HepG2 (cell line): ENCODE results near the gene RBCK1. TPM values are rescaled to one million over a fixed set of nuclear protein-coding genes. Genes with fewer than 3 reads are reported as not detected.

Experiments
- ETV5 ChIP-seq: IDR thresholded peaks from 2 replicates; pipeline ENCODE4 v1.6.1; 2018; ENCODE audit warnings: missing biosample characterization, missing genetic modification reagents, inconsistent platforms, borderline replicate concordance
- GPN1 ChIP-seq: sonication (generic); formaldehyde crosslinking; IDR thresholded peaks from 2 replicates; pipeline ENCODE4 v1.5.1; 2020; ENCODE audit warnings: missing genetic modification reagents, borderline replicate concordance
- HCFC1 ChIP-seq: fragments of 150-350 bp; IDR thresholded peaks from 2 replicates; pipeline ENCODE4 v1.6.1; 2014; ENCODE audit warnings: low read depth, low read length
- HHEX ChIP-seq: IDR thresholded peaks from 2 replicates; pipeline ENCODE4 v1.6.1; 2016; ENCODE audit warnings: control low read depth
- IKZF5 ChIP-seq: IDR thresholded peaks from 2 replicates; pipeline ENCODE4 v1.6.1; 2018; ENCODE audit warnings: missing genetic modification reagents, mild to moderate bottlenecking, missing compliant biosample characterization
- KDM1A ChIP-seq: IDR thresholded peaks from 2 replicates; pipeline ENCODE4 v1.6.1; 2016; ENCODE audit warnings: missing compliant biosample characterization
- MXD4 ChIP-seq: IDR thresholded peaks from 2 replicates; pipeline ENCODE4 v1.6.1; 2016; ENCODE audit warnings: mild to moderate bottlenecking, missing biosample characterization, missing genetic modification reagents
- PCBP2 ChIP-seq: fragments of 200-400 bp; formaldehyde crosslinking; optimal IDR thresholded peaks from 2 replicates; pipeline ENCODE3; 2018; ENCODE audit warnings: low read length, low read depth; ENCODE audit not compliant: poor library complexity, severe bottlenecking
- PPARG ChIP-seq: conservative IDR thresholded peaks from 2 replicates; pipeline ENCODE4 v1.6.1; 2016; ENCODE audit warnings: missing biosample characterization, missing genetic modification reagents
- REPIN1 ChIP-seq: sonication (generic); formaldehyde crosslinking; IDR thresholded peaks from 2 replicates; pipeline ENCODE4 v1.8.0; 2022; ENCODE audit warnings: missing genetic modification reagents, low read depth, mild to moderate bottlenecking, borderline replicate concordance
- SOX6 ChIP-seq, 2 experiments: fragments of 450-650 bp in 1 of 2; sonication (generic) in 1 of 2; formaldehyde crosslinking in 1 of 2; IDR thresholded peaks; 2 replicates each; pipeline versions ENCODE4 v1.4.0 to v1.6.1; 2017 to 2020; ENCODE audit warnings: antibody characterized with exemption in 1 of 2, mild to moderate bottlenecking in 1 of 2, missing genetic modification reagents in 1 of 2
- SUZ12 ChIP-seq: fragments of 150-350 bp; IDR thresholded peaks from 2 replicates; pipeline ENCODE4 v1.6.1; 2014; ENCODE audit warnings: low read depth, low read length
- TBX2 ChIP-seq: sonication (generic); formaldehyde crosslinking; IDR thresholded peaks from 2 replicates; pipeline ENCODE4 v1.5.0; 2020; ENCODE audit warnings: missing genetic modification reagents, mild to moderate bottlenecking, borderline replicate concordance
- ZNF101 ChIP-seq: sonication (generic); formaldehyde crosslinking; IDR thresholded peaks from 2 replicates; pipeline ENCODE4 v1.4.0; 2020; ENCODE audit warnings: mild to moderate bottlenecking, low read depth, missing genetic modification reagents, borderline replicate concordance
- ZNF136 ChIP-seq: sonication (generic); formaldehyde crosslinking; IDR thresholded peaks from 2 replicates; pipeline ENCODE4 v1.8.1; 2022; ENCODE audit warnings: low read depth, mild to moderate bottlenecking, moderate library complexity, missing genetic modification reagents
- ZNF30 ChIP-seq: sonication (generic); formaldehyde crosslinking; IDR thresholded peaks from 2 replicates; pipeline ENCODE4 v1.5.0; 2020; ENCODE audit warnings: mild to moderate bottlenecking, missing genetic modification reagents
- ZNF672 ChIP-seq: sonication (generic); formaldehyde crosslinking; IDR thresholded peaks from 2 replicates; pipeline ENCODE4 v1.8.1; 2022; ENCODE audit warnings: missing genetic modification reagents
- ZNF781 ChIP-seq: sonication (generic); formaldehyde crosslinking; IDR thresholded peaks from 2 replicates; pipeline ENCODE4 v1.5.1; 2020; ENCODE audit warnings: borderline replicate concordance, mild to moderate bottlenecking, missing genetic modification reagents; ENCODE audit errors: not compliant biosample characterization
- ZNF891 ChIP-seq: sonication (generic); formaldehyde crosslinking; IDR thresholded peaks from 2 replicates; pipeline ENCODE4 v1.5.0; 2020; ENCODE audit warnings: mild to moderate bottlenecking, missing genetic modification reagents
- polyA plus RNA-seq, 8 experiments: library from polyadenylated mRNA; depleted of rRNA in 3 of 8; stranded (reverse) in 7 of 8; unstranded in 1 of 8; fragments of >200 nt; fragmentation: Illumina TruSeq in 4 of 8; extraction: Trizol in 4 of 8; gene quantifications; 2 replicates each; pipeline versions ENCODE4 v1.2.1 to v1.2.3, GENCODE V29; 2011 to 2016; ENCODE audit warnings: low read depth in 4 of 8, missing spikeins in 1 of 8, mixed read lengths in 1 of 8; ENCODE audit not compliant: insufficient read depth in 1 of 8
- total RNA-seq, 5 experiments: library from RNA; depleted of rRNA; stranded (reverse); fragments of >200 nt; fragmentation: Illumina TruSeq; extraction: Trizol; gene quantifications; 2 replicates each; pipeline ENCODE4 v1.2.3, GENCODE V29; 2016; ENCODE audit warnings: low read depth in 1 of 5
- TF ChIP-seq, protein P1 (sequence below): sonication (generic); formaldehyde crosslinking; IDR thresholded peaks from 2 replicates; pipeline ENCODE4 v1.5.0; 2020; ENCODE audit warnings: missing genetic modification reagents
- TF ChIP-seq, protein P2 (sequence below): sonication (generic); formaldehyde crosslinking; conservative IDR thresholded peaks from 2 replicates; pipeline ENCODE4 v1.4.0; 2020; ENCODE audit warnings: missing genetic modification reagents
- TF ChIP-seq, protein P3 (sequence below): sonication (generic); formaldehyde crosslinking; IDR thresholded peaks from 2 replicates; pipeline ENCODE4 v1.4.0; 2020; ENCODE audit warnings: mild to moderate bottlenecking, missing genetic modification reagents

Gene RBCK1
- total and polyA plus RNA-seq, 2 of the 13 experiments (the other 11 are each of a cell fraction or from before 2014, with no cell fraction given), result 149 to 215 TPM

GRCh38 chr20:431012-431904 is 23.2 kb downstream of the RBCK1 start (continued):
- TF ChIP-seq, protein P1, sequence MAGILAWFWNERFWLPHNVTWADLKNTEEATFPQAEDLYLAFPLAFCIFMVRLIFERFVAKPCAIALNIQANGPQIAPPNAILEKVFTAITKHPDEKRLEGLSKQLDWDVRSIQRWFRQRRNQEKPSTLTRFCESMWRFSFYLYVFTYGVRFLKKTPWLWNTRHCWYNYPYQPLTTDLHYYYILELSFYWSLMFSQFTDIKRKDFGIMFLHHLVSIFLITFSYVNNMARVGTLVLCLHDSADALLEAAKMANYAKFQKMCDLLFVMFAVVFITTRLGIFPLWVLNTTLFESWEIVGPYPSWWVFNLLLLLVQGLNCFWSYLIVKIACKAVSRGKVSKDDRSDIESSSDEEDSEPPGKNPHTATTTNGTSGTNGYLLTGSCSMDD (CRISPR knock-in tag), result no peak
- TF ChIP-seq ZNF672 (CRISPR knock-in tag) (no peak), ZNF30 (CRISPR knock-in tag) (no peak), ZNF101 (CRISPR knock-in tag) (0 out of 2 replicates have a peak, but pooled peaks have one; percentile 40), HHEX (CRISPR knock-in tag) (no peak), ZNF891 (CRISPR knock-in tag) (peak; percentile 90), HCFC1 (no peak), SUZ12 (no peak), PCBP2 (no peak), MXD4 (CRISPR knock-in tag) (peak; percentile 95; the same call in 1 of the 2 replicates), ZNF136 (CRISPR knock-in tag) (0 out of 2 replicates have a peak, but pooled peaks have one; percentile 40), KDM1A (CRISPR knock-in tag) (no peak; the same call in 1 of the 2 replicates), PPARG (CRISPR knock-in tag) (peak; percentile 76), SOX6 (IDR thresholded peaks at IDR 0.05) (no peak), SOX6 (CRISPR knock-in tag; IDR thresholded peaks at IDR 0.05) (peak; percentile 64; the same call in 1 of the 2 replicates), ZNF781 (CRISPR knock-in tag) (peak; percentile 53), ETV5 (peak; percentile 73), REPIN1 (CRISPR knock-in tag) (no peak), IKZF5 (CRISPR knock-in tag) (peak; percentile 93), TBX2 (CRISPR knock-in tag) (peak; percentile 65), GPN1 (CRISPR knock-in tag) (no peak; the same call in 1 of the 2 replicates)
- TF ChIP-seq, protein P2, sequence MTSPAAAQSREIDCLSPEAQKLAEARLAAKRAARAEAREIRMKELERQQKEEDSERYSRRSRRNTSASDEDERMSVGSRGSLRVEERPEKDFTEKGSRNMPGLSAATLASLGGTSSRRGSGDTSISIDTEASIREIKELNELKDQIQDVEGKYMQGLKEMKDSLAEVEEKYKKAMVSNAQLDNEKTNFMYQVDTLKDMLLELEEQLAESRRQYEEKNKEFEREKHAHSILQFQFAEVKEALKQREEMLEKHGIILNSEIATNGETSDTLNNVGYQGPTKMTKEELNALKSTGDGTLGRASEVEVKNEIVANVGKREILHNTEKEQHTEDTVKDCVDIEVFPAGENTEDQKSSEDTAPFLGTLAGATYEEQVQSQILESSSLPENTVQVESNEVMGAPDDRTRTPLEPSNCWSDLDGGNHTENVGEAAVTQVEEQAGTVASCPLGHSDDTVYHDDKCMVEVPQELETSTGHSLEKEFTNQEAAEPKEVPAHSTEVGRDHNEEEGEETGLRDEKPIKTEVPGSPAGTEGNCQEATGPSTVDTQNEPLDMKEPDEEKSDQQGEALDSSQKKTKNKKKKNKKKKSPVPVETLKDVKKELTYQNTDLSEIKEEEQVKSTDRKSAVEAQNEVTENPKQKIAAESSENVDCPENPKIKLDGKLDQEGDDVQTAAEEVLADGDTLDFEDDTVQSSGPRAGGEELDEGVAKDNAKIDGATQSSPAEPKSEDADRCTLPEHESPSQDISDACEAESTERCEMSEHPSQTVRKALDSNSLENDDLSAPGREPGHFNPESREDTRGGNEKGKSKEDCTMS, result 0 out of 2 replicates have a peak, but pooled peaks have one; percentile 37
- TF ChIP-seq, protein P3, sequence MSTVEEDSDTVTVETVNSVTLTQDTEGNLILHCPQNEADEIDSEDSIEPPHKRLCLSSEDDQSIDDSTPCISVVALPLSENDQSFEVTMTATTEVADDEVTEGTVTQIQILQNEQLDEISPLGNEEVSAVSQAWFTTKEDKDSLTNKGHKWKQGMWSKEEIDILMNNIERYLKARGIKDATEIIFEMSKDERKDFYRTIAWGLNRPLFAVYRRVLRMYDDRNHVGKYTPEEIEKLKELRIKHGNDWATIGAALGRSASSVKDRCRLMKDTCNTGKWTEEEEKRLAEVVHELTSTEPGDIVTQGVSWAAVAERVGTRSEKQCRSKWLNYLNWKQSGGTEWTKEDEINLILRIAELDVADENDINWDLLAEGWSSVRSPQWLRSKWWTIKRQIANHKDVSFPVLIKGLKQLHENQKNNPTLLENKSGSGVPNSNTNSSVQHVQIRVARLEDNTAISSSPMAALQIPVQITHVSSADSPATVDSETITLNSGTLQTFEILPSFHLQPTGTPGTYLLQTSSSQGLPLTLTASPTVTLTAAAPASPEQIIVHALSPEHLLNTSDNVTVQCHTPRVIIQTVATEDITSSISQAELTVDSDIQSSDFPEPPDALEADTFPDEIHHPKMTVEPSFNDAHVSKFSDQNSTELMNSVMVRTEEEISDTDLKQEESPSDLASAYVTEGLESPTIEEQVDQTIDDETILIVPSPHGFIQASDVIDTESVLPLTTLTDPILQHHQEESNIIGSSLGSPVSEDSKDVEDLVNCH (CRISPR knock-in tag), result no peak
